Activated CD8-positive, alpha-beta memory T cell treated with anti-CD3 and anti-CD28 coated beads for 36 hours (primary cell): Measurements from ENCODE around the gene MAP1LC3C. TPM values are rescaled to one million over a fixed set of nuclear protein-coding genes. Genes with fewer than 3 reads are reported as not detected.

ENCODE experiments used
- total RNA-seq, 2 experiments: library from RNA; stranded (reverse); gene quantifications; one replicate each; pipeline ENCODE4 v1.2.3, GENCODE V29; 2021

The MAP1LC3C gene
- total RNA-seq, 2 experiments from 2014 or later = not detected

Other genes with a start within 250 kb of the MAP1LC3C start
- gene EXO1, start 150.9 kb downstream of the MAP1LC3C start, total RNA-seq = 10 to 100 TPM; 81.1 to 82.9 TPM
- not detected for gene BECN2, start 41.3 kb downstream of the MAP1LC3C start, total RNA-seq